Osteoblast (primary cell): Measurements from ENCODE around the gene NFIB. TPM values are rescaled to one million over a fixed set of nuclear protein-coding genes. Genes with fewer than 3 reads are reported as not detected.

Experiments used
- DNase-seq: peaks from one replicate; pipeline ENCODE4 v3.0.0; 2011; ENCODE audit warnings: low spot score, mixed read lengths; ENCODE audit not compliant: insufficient read length; ENCODE audit errors: missing footprints
- H2AFZ ChIP-seq: 2 replicates; pipeline ENCODE4 v1.6.0; 2011; ENCODE audit warnings: mild to moderate bottlenecking, low read length
- H3K27ac ChIP-seq: 2 replicates; pipeline ENCODE4 v1.5.1; 2011; ENCODE audit warnings: mild to moderate bottlenecking, low read depth, low read length, moderate library complexity
- H3K27me3 ChIP-seq: 2 replicates; pipeline ENCODE4 v1.6.0; 2012; ENCODE audit warnings: mild to moderate bottlenecking, control low read depth, inconsistent platforms, low read length, moderate library complexity; ENCODE audit not compliant: insufficient read depth
- H3K36me3 ChIP-seq: 2 replicates; pipeline ENCODE4 v1.5.1; 2011; ENCODE audit warnings: mild to moderate bottlenecking, low read length, control low read depth, moderate library complexity; ENCODE audit not compliant: insufficient read depth
- H3K4me1 ChIP-seq: 2 replicates; pipeline ENCODE4 v1.5.1; 2011; ENCODE audit warnings: mild to moderate bottlenecking, low read length, control low read depth, moderate library complexity; ENCODE audit not compliant: insufficient read depth
- H3K4me2 ChIP-seq: 2 replicates; pipeline ENCODE4 v1.6.0; 2011; ENCODE audit warnings: mild to moderate bottlenecking, low read length; ENCODE audit not compliant: insufficient read depth
- H3K4me3 ChIP-seq: fragments of 200-600 bp; sonication (generic); 3 replicates; pipeline ENCODE4 v1.5.1; 2012; ENCODE audit warnings: mild to moderate bottlenecking, low read length, inconsistent platforms; ENCODE audit not compliant: insufficient read depth
- H3K79me2 ChIP-seq: 2 replicates; pipeline ENCODE4 v1.6.0; 2012; ENCODE audit warnings: mild to moderate bottlenecking, low read length, control low read depth, inconsistent platforms; ENCODE audit not compliant: insufficient read depth
- H3K9me3 ChIP-seq: 2 replicates; pipeline ENCODE4 v1.5.1; 2011; ENCODE audit warnings: low read depth, low read length, control low read depth
- H4K20me1 ChIP-seq: 2 replicates; pipeline ENCODE4 v1.6.0; 2012; ENCODE audit warnings: mild to moderate bottlenecking, low read length, control low read depth; ENCODE audit not compliant: insufficient read depth
- total RNA-seq: library from RNA; depleted of rRNA; stranded (reverse); fragments of >200 nt; gene quantifications from 2 replicates; pipeline ENCODE4 v1.2.3, GENCODE V29; 2012
- TF ChIP-seq, protein P1 (sequence below): IDR thresholded peaks from 2 replicates; pipeline ENCODE4 v1.5.1; 2011; ENCODE audit warnings: mild to moderate bottlenecking, low read depth, low read length, moderate library complexity; ENCODE audit errors: extremely low read depth

Gene NFIB
- total RNA-seq, 1 donor: 21.0 TPM

GRCh38 chr9:14306672-14307660, 7.0 kb downstream of the NFIB start:
- H3K27ac ChIP-seq: no peak overlapping the region

DNA sequence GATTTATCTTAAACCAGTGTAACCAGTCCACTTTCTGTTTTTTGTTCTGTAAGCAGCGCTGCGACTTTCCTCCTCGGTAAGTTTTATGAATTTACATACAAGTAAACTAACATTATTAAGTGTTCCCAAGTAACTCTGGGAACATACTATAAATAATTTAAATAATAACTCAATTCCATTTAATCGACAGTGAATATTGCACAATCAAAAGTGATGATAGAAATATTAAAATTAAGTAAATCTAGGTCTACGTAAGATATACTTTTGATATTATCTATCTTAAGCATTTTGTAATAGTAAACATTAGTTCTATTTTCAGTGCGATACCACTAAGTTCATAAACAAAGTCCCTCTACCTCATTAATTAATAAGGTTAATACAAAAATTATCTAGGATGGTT, 7.8 kb downstream of the NFIB start:
- no peak for DNase-seq
- H3K79me2 ChIP-seq: peaks cover 71% of the 10 kb centered on the region
- H3K36me3 ChIP-seq: peaks cover 26% of the 10 kb centered on the region
- peaks cover 21% of the 10 kb centered on the region for H3K4me1 ChIP-seq
- H3K27me3 ChIP-seq: no peaks in the 10 kb centered on the region
- H3K9me3 ChIP-seq: no peaks in the 10 kb centered on the region
- H4K20me1 ChIP-seq: peaks cover 15% of the 10 kb centered on the region
- no peak overlapping the region for H3K4me2 ChIP-seq
- no peak overlapping the region for H3K27ac ChIP-seq
- TF ChIP-seq, protein P1, sequence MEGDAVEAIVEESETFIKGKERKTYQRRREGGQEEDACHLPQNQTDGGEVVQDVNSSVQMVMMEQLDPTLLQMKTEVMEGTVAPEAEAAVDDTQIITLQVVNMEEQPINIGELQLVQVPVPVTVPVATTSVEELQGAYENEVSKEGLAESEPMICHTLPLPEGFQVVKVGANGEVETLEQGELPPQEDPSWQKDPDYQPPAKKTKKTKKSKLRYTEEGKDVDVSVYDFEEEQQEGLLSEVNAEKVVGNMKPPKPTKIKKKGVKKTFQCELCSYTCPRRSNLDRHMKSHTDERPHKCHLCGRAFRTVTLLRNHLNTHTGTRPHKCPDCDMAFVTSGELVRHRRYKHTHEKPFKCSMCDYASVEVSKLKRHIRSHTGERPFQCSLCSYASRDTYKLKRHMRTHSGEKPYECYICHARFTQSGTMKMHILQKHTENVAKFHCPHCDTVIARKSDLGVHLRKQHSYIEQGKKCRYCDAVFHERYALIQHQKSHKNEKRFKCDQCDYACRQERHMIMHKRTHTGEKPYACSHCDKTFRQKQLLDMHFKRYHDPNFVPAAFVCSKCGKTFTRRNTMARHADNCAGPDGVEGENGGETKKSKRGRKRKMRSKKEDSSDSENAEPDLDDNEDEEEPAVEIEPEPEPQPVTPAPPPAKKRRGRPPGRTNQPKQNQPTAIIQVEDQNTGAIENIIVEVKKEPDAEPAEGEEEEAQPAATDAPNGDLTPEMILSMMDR: no peak
- H2AFZ ChIP-seq: no peak overlapping the region
- no peak overlapping the region for H3K4me3 ChIP-seq

More at GRCh38 chr9:14306672-14307660, 7.0 kb downstream of the NFIB start:
- TF ChIP-seq, protein P1: no peak
- Histone ChIP-seq H2AFZ (no peak overlapping the region), H3K9me3 (no peaks in the 10 kb centered on the region), H3K4me2 (no peak overlapping the region), H3K79me2 (peaks cover 73% of the 10 kb centered on the region), H3K4me1 (peaks cover 28% of the 10 kb centered on the region), H3K27me3 (no peaks in the 10 kb centered on the region), H3K4me3 (no peak overlapping the region), H3K36me3 (peaks cover 26% of the 10 kb centered on the region), H4K20me1 (peaks cover 21% of the 10 kb centered on the region)
- DNase-seq: no peak

DNA sequence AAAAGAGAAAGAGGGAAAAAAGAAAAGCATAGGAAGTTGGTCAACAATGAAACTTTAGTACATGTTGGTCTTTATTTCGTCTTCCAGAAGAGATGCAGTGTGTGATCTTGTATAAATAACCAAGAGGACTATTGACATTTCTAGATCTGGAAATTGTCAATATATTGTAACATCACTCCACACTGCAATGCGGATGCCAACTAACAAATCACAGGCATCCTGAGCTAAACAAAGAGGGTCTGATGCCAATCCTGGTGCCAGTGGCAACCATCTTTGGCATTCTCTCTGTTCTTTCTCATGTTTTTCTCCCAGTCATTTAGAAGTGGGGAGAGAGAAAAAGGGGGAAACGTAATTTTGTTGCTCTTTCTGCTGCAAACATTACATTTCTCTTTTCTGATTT, 9.7 kb downstream of the NFIB start:
- Histone ChIP-seq H3K4me3 (no peak overlapping the region), H3K4me2 (no peak overlapping the region), H3K27ac (no peak overlapping the region), H4K20me1 (peaks cover 21% of the 10 kb centered on the region), H3K79me2 (peaks cover 68% of the 10 kb centered on the region), H3K27me3 (no peaks in the 10 kb centered on the region), H3K36me3 (peaks cover 26% of the 10 kb centered on the region), H2AFZ (no peak overlapping the region), H3K4me1 (peaks cover 9% of the 10 kb centered on the region), H3K9me3 (no peaks in the 10 kb centered on the region)
- TF ChIP-seq, protein P1: no peak
- DNase-seq: no peak

- Histone ChIP-seq H3K79me2 (peaks cover 68% of the 10 kb centered on the region), H3K36me3 (peaks cover 26% of the 10 kb centered on the region), H3K4me1 (peaks cover 6% of the 10 kb centered on the region), H3K27me3 (no peaks in the 10 kb centered on the region), H3K4me3 (no peak overlapping the region), H3K4me2 (no peak overlapping the region), H3K9me3 (no peaks in the 10 kb centered on the region), H4K20me1 (peaks cover 14% of the 10 kb centered on the region), H2AFZ (no peak overlapping the region), H3K27ac (no peak overlapping the region)
- no peak for DNase-seq
- TF ChIP-seq, protein P1: no peak
Observed at GRCh38 chr9:14303521-14303920, 10.4 kb downstream of the NFIB start.
